K562 (cell line): ENCODE results near the gene CLEC10A.
"Not testable (repeated sequence)": the region's sequence is repeated elsewhere in the genome, so short reads cannot be mapped to it uniquely, and the experiment has no call there.

Source experiments
- EP300 ChIP-seq: IDR thresholded peaks from 2 replicates; pipeline ENCODE4 v1.6.1; 2012; ENCODE audit warnings: low read length, improper control_type of control experiment
- JUND ChIP-seq, 2 experiments: IDR thresholded peaks; 2 replicates in 1 of 2; 3 replicates in 1 of 2; pipeline ENCODE4 v1.6.1; 2011; ENCODE audit warnings: borderline replicate concordance in 2 of 2, low read depth in 2 of 2, low read length in 2 of 2, improper control_type of control experiment in 1 of 2, missing biosample characterization in 1 of 2, missing genetic modification characterization in 1 of 2, missing genetic modification reagents in 1 of 2

DNA sequence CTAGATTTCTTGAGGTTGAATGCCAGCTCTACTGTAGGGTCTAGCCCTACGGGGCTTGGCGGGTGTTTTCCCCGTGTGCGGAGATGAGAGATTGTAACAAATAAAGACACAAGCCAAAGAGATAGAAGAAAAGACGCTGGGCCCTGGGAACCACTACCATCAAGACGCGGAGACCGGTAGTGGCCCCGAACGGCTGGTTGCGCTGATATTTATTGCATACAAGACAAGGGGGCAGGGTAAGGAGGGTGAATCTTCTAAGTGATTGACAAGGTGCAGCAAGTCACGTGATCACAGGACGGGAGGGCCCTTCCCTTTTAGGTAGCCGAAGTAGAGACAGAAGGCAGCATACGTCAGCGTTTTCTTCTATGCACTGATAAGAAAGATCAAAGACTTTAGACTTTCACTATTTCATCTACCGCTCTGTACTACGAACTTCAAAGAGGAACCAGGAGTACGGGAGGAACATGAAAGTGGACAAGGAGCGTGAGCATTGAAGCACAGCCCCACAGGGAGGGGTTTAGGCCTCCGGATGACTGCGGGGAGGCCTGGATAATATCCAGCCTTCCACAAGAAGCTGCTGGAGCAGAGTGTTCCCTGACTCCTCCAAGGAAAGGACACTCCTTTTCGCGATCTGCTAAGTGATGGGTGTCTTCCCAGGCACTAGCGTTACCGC, 33.2 kb downstream of the CLEC10A start:
- TF ChIP-seq EP300; JUND (IDR thresholded peaks at IDR 0.05; ENCODE audit: borderline replicate concordance, low read depth, low read length); JUND (tag; IDR thresholded peaks at IDR 0.05; ENCODE audit: borderline replicate concordance, low read depth, low read length): not testable (repeated sequence)
